Psoas muscle (tissue), 8 donors: ENCODE measurements around the gene TAS2R9. TPM values are rescaled to one million over a fixed set of nuclear protein-coding genes. Genes with fewer than 3 reads are reported as not detected.

ENCODE experiments used
- ATAC-seq, 4 donors: fragments of 200-7000 bp; cut with Tn5 transposase; one replicate each; pipeline ENCODE4 v1.9.1; 2020; ENCODE audit warnings: moderate library complexity in 3 of 4, mild to moderate bottlenecking in 2 of 4
- DNase-seq, 2 donors: peaks; one replicate each; pipeline ENCODE4 v3.0.0-alpha.2; 2020
- H3K27ac ChIP-seq: fragments of 200-600 bp; one replicate; pipeline ENCODE4 v1.8.0; 2022
- H3K27me3 ChIP-seq, 3 donors: fragments of 200-600 bp in 1 of 3; one replicate each; pipeline versions ENCODE4 v1.6.1 to v1.8.0; 2013 to 2022; ENCODE audit warnings: low read length in 2 of 3, mild to moderate bottlenecking in 2 of 3, moderate library complexity in 1 of 3; ENCODE audit not compliant: insufficient read depth in 3 of 3
- H3K36me3 ChIP-seq, 2 donors: fragments of 200-600 bp in 1 of 2; one replicate each; pipeline versions ENCODE4 v1.6.1 to v1.8.0; 2013 to 2022; ENCODE audit warnings: low read depth in 1 of 2, mild to moderate bottlenecking in 1 of 2, moderate library complexity in 1 of 2; ENCODE audit not compliant: insufficient read depth in 1 of 2
- H3K4me1 ChIP-seq: fragments of 200-600 bp; one replicate; pipeline ENCODE4 v1.8.0; 2022
- H3K4me3 ChIP-seq: fragments of 200-600 bp; one replicate; pipeline ENCODE4 v1.8.0; 2022; ENCODE audit warnings: mild to moderate bottlenecking
- H3K9me3 ChIP-seq: fragments of 200-600 bp; one replicate; pipeline ENCODE4 v1.8.0; 2022
- WGBS, 3 donors: extraction: QIAGEN DNeasy Blood & Tissue Kit; methylation state at CpG; one replicate each; pipeline versions ENCODE4 v1.1.6 to v1.1.7; 2013; 5-methylcytosine and 5-hydroxymethylcytosine counted together
- intact Hi-C, 2 donors: fragments of 100-400 bp; cut with DNase I; formaldehyde crosslinking; loops; one replicate each; pipeline versions ENCODE4 v1.11.0 to v1.14.2; 2022
- polyA plus RNA-seq, 3 donors: library from polyadenylated mRNA; stranded (reverse); fragments of 200-250 nt; gene quantifications; one replicate each; pipeline ENCODE4 v1.2.3, GENCODE V29; 2013
- total RNA-seq, 4 donors: library from RNA; stranded (reverse); fragmentation: NEBNext Ultra II Directional in 2 of 4; extraction: Animal tissue kit (Norgen Biotek cat#: 25700) in 2 of 4; gene quantifications; one replicate each; pipeline versions ENCODE4 v1.2.1 to v1.2.4, GENCODE V29; 2021 to 2023
- TF ChIP-seq, protein P1 (sequence below): fragments of 200-600 bp; IDR thresholded peaks from one replicate; pipeline ENCODE4 v1.8.0; 2022; ENCODE audit warnings: antibody characterized with exemption
- donor health status: healthy with polysubstance abuse.
- donor health status: DM: no; HTN: no; CAD: no; lungs with moderate emphysema.
- donor health status: Bipolar disorder and iron deficiency.
- donor health status: healthy.
- donor health status: DM: yes; HTN: yes; CAD: no.
- donor health status: DM: no; HTN: no; CAD: no.
- donor health status: DM: no; HTN: no; CAD: no.
- donor health status: DM: yes; HTN: yes; CAD: no.

The TAS2R9 gene
- total and polyA plus RNA-seq, 7 donors: not detected

DNA sequence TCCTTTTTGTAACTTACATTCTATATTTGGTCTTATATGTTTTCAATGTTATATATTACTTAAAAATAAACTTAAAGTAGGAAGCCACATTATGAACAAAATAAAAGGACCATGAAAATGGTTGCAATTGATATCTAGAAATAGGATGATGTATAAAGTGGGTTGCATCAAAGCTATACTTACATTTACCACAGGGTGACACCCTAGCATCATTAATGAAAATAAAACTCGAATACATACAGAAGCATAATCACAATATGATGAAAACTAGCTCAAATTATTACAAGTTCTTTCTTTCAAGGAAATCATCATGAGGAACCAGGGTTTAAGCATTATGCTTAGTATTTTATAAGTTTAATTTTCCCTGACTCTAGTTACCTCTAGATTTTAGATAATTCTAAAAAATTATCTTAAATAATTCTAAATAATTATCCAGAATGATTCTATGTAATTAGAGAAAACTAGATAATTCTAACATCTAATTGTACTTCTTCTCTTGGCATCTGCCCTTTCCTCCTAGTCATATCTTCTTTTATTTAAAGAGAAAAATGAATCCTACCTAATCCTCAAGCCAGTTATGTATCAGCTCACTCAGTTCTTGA, 38.7 kb downstream of the TAS2R9 start:
- Histone ChIP-seq H3K36me3 (no peaks in the 10 kb centered on the region), H3K27ac (no peak overlapping the region), H3K9me3 (no peaks in the 10 kb centered on the region), H3K27me3 (peaks cover 1 to 25% (median 6%) of the 10 kb centered on the region in 3 donors), H3K4me3 (no peak overlapping the region), H3K4me1 (no peaks in the 10 kb centered on the region)
- intact Hi-C loops: loop anchor here (2.0 to 5.0 kb wide), 4 partner anchors 426 to 716 kb away; no protein-coding TSS in a partner anchor
- 0% methylated on average over 1 of the region's 1 CpG for WGBS, 3 donors
- no peak for DNase-seq
- TF ChIP-seq, protein P1, sequence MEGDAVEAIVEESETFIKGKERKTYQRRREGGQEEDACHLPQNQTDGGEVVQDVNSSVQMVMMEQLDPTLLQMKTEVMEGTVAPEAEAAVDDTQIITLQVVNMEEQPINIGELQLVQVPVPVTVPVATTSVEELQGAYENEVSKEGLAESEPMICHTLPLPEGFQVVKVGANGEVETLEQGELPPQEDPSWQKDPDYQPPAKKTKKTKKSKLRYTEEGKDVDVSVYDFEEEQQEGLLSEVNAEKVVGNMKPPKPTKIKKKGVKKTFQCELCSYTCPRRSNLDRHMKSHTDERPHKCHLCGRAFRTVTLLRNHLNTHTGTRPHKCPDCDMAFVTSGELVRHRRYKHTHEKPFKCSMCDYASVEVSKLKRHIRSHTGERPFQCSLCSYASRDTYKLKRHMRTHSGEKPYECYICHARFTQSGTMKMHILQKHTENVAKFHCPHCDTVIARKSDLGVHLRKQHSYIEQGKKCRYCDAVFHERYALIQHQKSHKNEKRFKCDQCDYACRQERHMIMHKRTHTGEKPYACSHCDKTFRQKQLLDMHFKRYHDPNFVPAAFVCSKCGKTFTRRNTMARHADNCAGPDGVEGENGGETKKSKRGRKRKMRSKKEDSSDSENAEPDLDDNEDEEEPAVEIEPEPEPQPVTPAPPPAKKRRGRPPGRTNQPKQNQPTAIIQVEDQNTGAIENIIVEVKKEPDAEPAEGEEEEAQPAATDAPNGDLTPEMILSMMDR: peak; percentile 80
- ATAC-seq: peak; percentile 44 to 76 (median 62)

DNA sequence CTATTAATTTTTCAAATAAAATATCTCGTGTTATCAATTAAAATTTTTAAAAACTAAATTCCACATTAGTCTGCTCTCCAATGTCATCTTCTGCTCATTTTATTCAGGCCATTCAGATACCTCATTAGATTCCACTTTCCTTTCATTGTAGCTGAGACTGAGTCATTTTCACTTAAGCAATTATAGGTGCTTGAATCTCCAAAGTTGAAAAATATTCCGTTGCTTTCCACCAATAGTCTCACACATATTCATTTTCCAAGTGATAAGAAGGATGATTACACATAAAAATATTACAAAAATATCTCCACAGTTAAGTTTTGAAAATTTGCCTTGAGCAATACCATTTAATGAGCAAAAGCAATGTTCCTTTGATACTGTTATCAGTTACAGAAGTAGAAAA, 50.3 kb downstream of the TAS2R9 start:
- Histone ChIP-seq H3K4me1 (no peaks in the 10 kb centered on the region), H3K9me3 (peaks cover 12% of the 10 kb centered on the region), H3K36me3 (no peaks in the 10 kb centered on the region), H3K27me3 (peaks cover 2 to 27% (median 4%) of the 10 kb centered on the region in 3 donors), H3K27ac (no peak overlapping the region), H3K4me3 (no peak overlapping the region)
- DNase-seq (no peak), ATAC-seq (no peak)
- WGBS, 3 donors: 24 to 41% (median 32%) methylated on average over 2 of the region's 2 CpGs
- intact Hi-C loops: no loop called here
- TF ChIP-seq, protein P1: no peak

Other genes with a start within 250 kb of the TAS2R9 start
- 1 to 10 TPM; 4.0 to 8.5 (median 6.4) TPM for gene MAGOHB, start 196.6 kb downstream of the TAS2R9 start, total RNA-seq
- gene MAGOHB, start 196.6 kb downstream of the TAS2R9 start, polyA plus RNA-seq: 1 to 10 TPM; 7.2 to 9.7 (median 8.9) TPM
- gene STYK1, start 136.1 kb downstream of the TAS2R9 start, total RNA-seq: under 1 TPM in 3 of 4 donors, not detected in 1; 0.06 to 0.18 (median 0.09) TPM
- gene STYK1, start 136.1 kb downstream of the TAS2R9 start, polyA plus RNA-seq: under 1 TPM in 2 of 3 donors, not detected in 1; 0.03 to 0.29 TPM
- gene YBX3, start 86.8 kb downstream of the TAS2R9 start, total RNA-seq: 1,000 to 10,000 TPM; 3,022 to 5,174 (median 4,517) TPM
- gene YBX3, start 86.8 kb downstream of the TAS2R9 start, polyA plus RNA-seq: 1,000 to 10,000 TPM; 2,735 to 6,125 (median 4,885) TPM
- gene TAS2R7, start 7.5 kb downstream of the TAS2R9 start, total RNA-seq: not detected
- gene TAS2R7, start 7.5 kb downstream of the TAS2R9 start, polyA plus RNA-seq: not detected
- not detected for gene TAS2R8, start 2.9 kb downstream of the TAS2R9 start, total RNA-seq
- not detected for gene TAS2R8, start 2.9 kb downstream of the TAS2R9 start, polyA plus RNA-seq
- gene TAS2R10, start 16.2 kb upstream of the TAS2R9 start, total RNA-seq: not detected
- gene TAS2R10, start 16.2 kb upstream of the TAS2R9 start, polyA plus RNA-seq: under 1 TPM in 2 of 3 donors, not detected in 1; 0.04 to 0.17 TPM
- gene PRR4, start 39.3 kb upstream of the TAS2R9 start, total RNA-seq: 1 to 10 TPM; 1.0 to 3.9 (median 2.7) TPM
- gene PRR4, start 39.3 kb upstream of the TAS2R9 start, polyA plus RNA-seq: 10 to 100 TPM in 1 of 3 donors, 1 to 10 TPM in 2; 2.6 to 11.7 (median 4.3) TPM
- 1 to 10 TPM; 3.0 to 6.1 (median 4.4) TPM for gene PRH1, start 74.1 kb upstream of the TAS2R9 start, total RNA-seq
- 1 to 10 TPM in 2 of 3 donors, under 1 TPM in 1; 0.59 to 3.0 (median 1.2) TPM for gene PRH1, start 74.1 kb upstream of the TAS2R9 start, polyA plus RNA-seq
- under 1 TPM in 3 of 4 donors, not detected in 1; 0.13 to 0.36 (median 0.28) TPM for gene TAS2R13, start 99.4 kb upstream of the TAS2R9 start, total RNA-seq
- gene TAS2R13, start 99.4 kb upstream of the TAS2R9 start, polyA plus RNA-seq: under 1 TPM in 1 of 3 donors, not detected in 2; 0.08 TPM
- gene PRH2, start 119.1 kb upstream of the TAS2R9 start, total RNA-seq: not detected
- not detected for gene PRH2, start 119.1 kb upstream of the TAS2R9 start, polyA plus RNA-seq
- under 1 TPM; 0.30 to 0.68 (median 0.59) TPM for gene TAS2R14, start 129.1 kb upstream of the TAS2R9 start, total RNA-seq
- gene TAS2R14, start 129.1 kb upstream of the TAS2R9 start, polyA plus RNA-seq: under 1 TPM; 0.18 to 0.85 (median 0.66) TPM
- gene TAS2R50, start 176.7 kb upstream of the TAS2R9 start, total RNA-seq: under 1 TPM in 3 of 4 donors, not detected in 1; 0.29 to 0.99 (median 0.39) TPM
- gene TAS2R50, start 176.7 kb upstream of the TAS2R9 start, polyA plus RNA-seq: under 1 TPM in 1 of 3 donors, not detected in 2; 0.14 TPM
- under 1 TPM; 0.21 to 0.42 (median 0.25) TPM for gene TAS2R20, start 188.1 kb upstream of the TAS2R9 start, total RNA-seq
- gene TAS2R20, start 188.1 kb upstream of the TAS2R9 start, polyA plus RNA-seq: under 1 TPM in 2 of 3 donors, not detected in 1; 0.10 to 0.20 TPM
- under 1 TPM; 0.34 to 0.86 (median 0.66) TPM for gene TAS2R19, start 212.5 kb upstream of the TAS2R9 start, total RNA-seq
- gene TAS2R19, start 212.5 kb upstream of the TAS2R9 start, polyA plus RNA-seq: under 1 TPM; 0.08 to 0.21 (median 0.18) TPM
- gene TAS2R31, start 221.2 kb upstream of the TAS2R9 start, total RNA-seq: under 1 TPM; 0.34 to 0.81 (median 0.47) TPM
- under 1 TPM; 0.13 to 0.18 (median 0.15) TPM for gene TAS2R31, start 221.2 kb upstream of the TAS2R9 start, polyA plus RNA-seq